IMR-90 (cell line): ENCODE data around the gene ADGRV1. TPM values are rescaled to one million over a fixed set of nuclear protein-coding genes. Genes with fewer than 3 reads are reported as not detected.

Experiments used
- ATAC-seq: fragments of 200-7000 bp; cut with Tn5 transposase; 2 replicates; pipeline ENCODE4 v1.9.1; 2020; ENCODE audit warnings: low read depth, mild to moderate bottlenecking, moderate library complexity
- BruUV-seq: library from RNA; stranded (reverse); fragments of 400-500 nt; replicated peaks from 2 replicates; lab custom pipeline; 2021; lab: Mats Ljungman, UMichigan
- CTCF ChIA-PET: fragments of 300-600 bp; formaldehyde crosslinking; extraction: SDS; loops from one replicate; lab custom pipeline; 2021; ENCODE audit warnings: antibody characterized with exemption; lab: Yijun Ruan, JAX
- POLR2A ChIA-PET: fragments of 300-600 bp; sonication (Branson Sonifier 250); formaldehyde crosslinking; loops from one replicate; lab custom pipeline; 2022; ENCODE audit warnings: antibody characterized with exemption; ENCODE audit not compliant: unreplicated experiment; lab: Charles Lee
- DNase-seq: peaks from one replicate; pipeline ENCODE4 v3.0.0; 2013
- H2AFZ ChIP-seq: replicated peaks from 2 replicates; pipeline ENCODE3; 2013; ENCODE audit warnings: low read length, mild to moderate bottlenecking; ENCODE audit not compliant: poor library complexity
- H2AK5ac ChIP-seq: 2 replicates; pipeline ENCODE4 v1.6.1; 2013; ENCODE audit warnings: low read depth, low read length, inconsistent platforms
- H2AK9ac ChIP-seq: replicated peaks from 2 replicates; pipeline ENCODE3; 2013; ENCODE audit warnings: mild to moderate bottlenecking, low read depth, low read length, moderate library complexity; ENCODE audit not compliant: poor library complexity
- H2BK120ac ChIP-seq: 2 replicates; pipeline ENCODE4 v1.6.1; 2013; ENCODE audit warnings: low read depth, low read length, inconsistent platforms
- H2BK15ac ChIP-seq: 3 replicates; pipeline ENCODE4 v1.6.1; 2013; ENCODE audit warnings: low read depth, low read length, inconsistent platforms
- H2BK20ac ChIP-seq: 2 replicates; pipeline ENCODE4 v1.6.1; 2013; ENCODE audit warnings: low read depth, mild to moderate bottlenecking, inconsistent platforms, low read length, moderate library complexity
- H2BK5ac ChIP-seq: 2 replicates; pipeline ENCODE4 v1.6.1; 2013; ENCODE audit warnings: mild to moderate bottlenecking, low read depth, low read length, inconsistent platforms; ENCODE audit not compliant: poor library complexity, severe bottlenecking
- H3K14ac ChIP-seq: replicated peaks from 2 replicates; pipeline ENCODE4 v1.6.1; 2013; ENCODE audit warnings: low read depth, low read length, inconsistent platforms
- H3K18ac ChIP-seq: 2 replicates; pipeline ENCODE4 v1.6.1; 2013; ENCODE audit warnings: low read depth, low read length, control low read depth
- H3K23ac ChIP-seq: 2 replicates; pipeline ENCODE4 v1.6.1; 2013; ENCODE audit warnings: low read depth, low read length, inconsistent platforms
- H3K27ac ChIP-seq: 2 replicates; pipeline ENCODE4 v1.5.1; 2013; ENCODE audit warnings: mild to moderate bottlenecking, control low read depth, low read length; ENCODE audit not compliant: insufficient read depth
- H3K27me3 ChIP-seq: 2 replicates; pipeline ENCODE4 v1.6.1; 2013; ENCODE audit warnings: low read length; ENCODE audit not compliant: control insufficient read depth, insufficient read depth
- H3K36me3 ChIP-seq: 2 replicates; pipeline ENCODE4 v1.6.1; 2013; ENCODE audit warnings: low read length, mixed read lengths; ENCODE audit not compliant: control insufficient read depth, insufficient read depth
- H3K4ac ChIP-seq: 2 replicates; pipeline ENCODE4 v1.6.1; 2013; ENCODE audit warnings: low read depth, low read length, inconsistent platforms
- H3K4me1 ChIP-seq: 2 replicates; pipeline ENCODE4 v1.6.1; 2013; ENCODE audit warnings: low read length, mixed read lengths; ENCODE audit not compliant: control insufficient read depth, insufficient read depth
- H3K4me2 ChIP-seq: 2 replicates; pipeline ENCODE4 v1.6.1; 2013; ENCODE audit warnings: low read depth, mild to moderate bottlenecking, control low read depth, low read length, moderate library complexity
- H3K4me3 ChIP-seq: 2 replicates; pipeline ENCODE4 v1.5.1; 2013; ENCODE audit warnings: low read depth, mild to moderate bottlenecking, control low read depth, low read length, moderate library complexity; ENCODE audit not compliant: insufficient read depth
- H3K56ac ChIP-seq: 2 replicates; pipeline ENCODE4 v1.6.1; 2013; ENCODE audit warnings: low read length, inconsistent platforms; ENCODE audit not compliant: insufficient read depth; ENCODE audit errors: extremely low read depth
- H3K79me1 ChIP-seq, 2 experiments: 2 replicates each; pipeline ENCODE4 v1.6.1; 2013; ENCODE audit warnings: low read length in 2 of 2, inconsistent platforms in 1 of 2, low read depth in 1 of 2
- H3K9ac ChIP-seq: 2 replicates; pipeline ENCODE4 v1.6.1; 2013; ENCODE audit warnings: low read depth, low read length, control low read depth
- H3K9me1 ChIP-seq: 2 replicates; pipeline ENCODE4 v1.6.1; 2013; ENCODE audit warnings: low read length, inconsistent platforms; ENCODE audit not compliant: insufficient read depth
- H3K9me3 ChIP-seq: 2 replicates; pipeline ENCODE4 v1.6.1; 2013; ENCODE audit warnings: low read length; ENCODE audit not compliant: control insufficient read depth, insufficient read depth
- H4K20me1 ChIP-seq: 2 replicates; pipeline ENCODE4 v1.6.1; 2013; ENCODE audit warnings: low read length, inconsistent platforms; ENCODE audit not compliant: insufficient read depth
- H4K5ac ChIP-seq: 2 replicates; pipeline ENCODE4 v1.6.1; 2013; ENCODE audit warnings: mild to moderate bottlenecking, low read depth, low read length, control low read depth
- H4K8ac ChIP-seq, 2 experiments: 2 replicates each; pipeline ENCODE4 v1.6.1; 2013; ENCODE audit warnings: low read depth in 2 of 2, low read length in 2 of 2, control low read depth in 1 of 2, inconsistent platforms in 1 of 2
- H4K91ac ChIP-seq: 2 replicates; pipeline ENCODE4 v1.6.1; 2013; ENCODE audit warnings: low read depth, low read length, inconsistent platforms; ENCODE audit not compliant: insufficient read depth
- BHLHE40 ChIP-seq: fragments of 150-350 bp; IDR thresholded peaks from 2 replicates; pipeline ENCODE4 v1.6.1; 2016; ENCODE audit warnings: mild to moderate bottlenecking, low read depth, low read length
- CHD1 ChIP-seq: IDR thresholded peaks from 2 replicates; pipeline ENCODE4 v1.6.1; 2012; ENCODE audit warnings: low read depth, low read length, improper control_type of control experiment
- FOS ChIP-seq: fragments of 150-350 bp; IDR thresholded peaks from 2 replicates; pipeline ENCODE4 v1.6.1; 2016; ENCODE audit warnings: low read depth, low read length
- MAFK ChIP-seq: IDR thresholded peaks from 2 replicates; pipeline ENCODE4 v1.6.1; 2012; ENCODE audit warnings: low read depth, low read length, improper control_type of control experiment
- MAZ ChIP-seq: IDR thresholded peaks from 2 replicates; pipeline ENCODE4 v1.6.1; 2012; ENCODE audit warnings: low read depth, mild to moderate bottlenecking, low read length, improper control_type of control experiment, moderate library complexity, borderline replicate concordance
- MXI1 ChIP-seq: IDR thresholded peaks from 2 replicates; pipeline ENCODE4 v1.6.1; 2012; ENCODE audit warnings: low read depth, mild to moderate bottlenecking, low read length, moderate library complexity, borderline replicate concordance
- NFE2L2 ChIP-seq: fragments of 150-350 bp; IDR thresholded peaks from 2 replicates; pipeline ENCODE4 v1.6.1; 2016; ENCODE audit warnings: low read depth, mild to moderate bottlenecking, low read length
- POLR2A ChIP-seq: IDR thresholded peaks from 2 replicates; pipeline ENCODE4 v1.6.1; 2012; ENCODE audit warnings: mild to moderate bottlenecking, low read depth, low read length
- RAD21 ChIP-seq: IDR thresholded peaks from 2 replicates; pipeline ENCODE4 v1.6.1; 2012; ENCODE audit warnings: low read length, improper control_type of control experiment
- RCOR1 ChIP-seq: IDR thresholded peaks from 2 replicates; pipeline ENCODE4 v1.6.1; 2012; ENCODE audit warnings: mild to moderate bottlenecking, low read length, improper control_type of control experiment; ENCODE audit not compliant: insufficient replicate concordance
- RFX5 ChIP-seq: IDR thresholded peaks from 2 replicates; pipeline ENCODE4 v1.8.0; 2012; ENCODE audit warnings: low read depth, mild to moderate bottlenecking, low read length, moderate library complexity
- SMC3 ChIP-seq: fragments of 150-350 bp; IDR thresholded peaks from 2 replicates; pipeline ENCODE4 v1.6.1; 2016; ENCODE audit warnings: low read depth, mild to moderate bottlenecking, antibody characterized with exemption, low read length, moderate library complexity
- WGBS, 2 experiments: methylation state at CpG; one replicate each; pipeline versions ENCODE4 v1.1.5 to v1.1.7; 2013; ENCODE audit warnings: missing lambda C conversion rate in 2 of 2; ENCODE audit not compliant: insufficient read length in 1 of 2; ENCODE audit errors: extremely low coverage in 2 of 2; 5-methylcytosine and 5-hydroxymethylcytosine counted together
- dilution Hi-C: fragments of 300-500 bp; cut with HindIII; formaldehyde crosslinking; loops from one replicate; pipeline ENCODE4 v1.14.3; 2018; ENCODE audit warnings: low sequenced_read_pairs; ENCODE audit not compliant: unreplicated experiment
- in situ Hi-C: fragments of 300-500 bp; cut with MboI; formaldehyde crosslinking; loops from 3 replicates; pipeline ENCODE4 v1.14.3; 2019; ENCODE audit warnings: low sequenced_read_pairs, inconsistent platforms, mixed read lengths
- intact Hi-C: fragments of 100-400 bp; cut with micrococcal nuclease; formaldehyde crosslinking; loops from 2 replicates; pipeline ENCODE4 v1.10.0; 2022
- polyA plus RNA-seq, 3 experiments: library from polyadenylated mRNA; depleted of rRNA; stranded (reverse); fragments of >200 nt; gene quantifications; 2 replicates each; pipeline ENCODE4 v1.2.3, GENCODE V29; 2012; ENCODE audit warnings: low replicate concordance in 1 of 3
- total RNA-seq: library from RNA; depleted of rRNA; stranded (reverse); fragments of >200 nt; gene quantifications from 2 replicates; pipeline ENCODE4 v1.2.3, GENCODE V29; 2012
- TF ChIP-seq, protein P1 (sequence below): fragments of 150-350 bp; IDR thresholded peaks from 2 replicates; pipeline ENCODE4 v1.6.1; 2016; ENCODE audit warnings: low read depth, mild to moderate bottlenecking, low read length, moderate library complexity, borderline replicate concordance
- TF ChIP-seq, protein P2 (sequence below): conservative IDR thresholded peaks from 2 replicates; pipeline ENCODE4 v1.5.1; 2012; ENCODE audit warnings: mild to moderate bottlenecking, low read depth, low read length, improper control_type of control experiment
- TF ChIP-seq, protein P3 (sequence below): fragments of 150-350 bp; IDR thresholded peaks from 2 replicates; pipeline ENCODE4 v1.6.1; 2017; ENCODE audit warnings: mild to moderate bottlenecking, antibody characterized with exemption, low read length, low read depth

ADGRV1 gene
- total and polyA plus RNA-seq, 2 of the 4 experiments (the other 2 are of a cell fraction): under 0.01 TPM; not detected in 1

DNA sequence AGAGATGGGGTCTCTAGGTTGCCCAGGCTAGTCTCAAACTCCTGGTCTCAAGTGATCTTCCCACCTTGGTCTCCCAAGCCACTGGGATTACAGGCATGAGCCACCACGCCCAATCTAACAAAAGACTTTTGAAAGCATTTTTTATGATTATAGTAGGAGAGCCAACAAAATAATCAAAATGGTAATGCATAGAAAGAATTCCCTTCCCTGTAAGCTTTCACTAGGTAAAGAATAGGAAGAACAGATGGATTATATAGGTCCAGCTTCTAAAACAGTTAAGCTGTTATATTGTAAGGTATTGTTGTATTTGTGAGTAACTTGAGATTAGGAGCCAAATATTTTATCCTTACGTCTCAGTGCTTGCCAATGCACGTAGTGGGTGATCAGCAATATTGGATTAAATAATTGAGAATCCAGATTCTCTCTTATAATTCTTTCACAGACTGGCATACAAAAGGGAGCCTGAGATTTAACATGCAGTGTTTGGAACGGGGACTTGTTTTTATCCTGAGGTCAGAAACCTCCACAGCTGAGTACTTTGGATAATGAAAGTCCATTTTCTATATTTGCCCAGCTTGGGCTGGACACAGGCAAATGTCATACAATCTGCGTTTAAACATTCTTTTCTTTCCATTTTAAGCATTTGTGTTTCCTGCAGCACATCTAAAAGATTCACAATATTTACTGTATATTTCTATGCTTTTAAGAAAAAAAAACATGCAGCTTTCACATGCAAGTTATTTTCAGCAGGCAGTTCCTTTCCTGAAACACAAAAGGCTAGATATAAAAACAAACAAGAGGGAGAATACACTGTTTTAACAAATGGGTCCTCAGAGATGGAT, 586.1 kb downstream of the ADGRV1 start:
- Histone ChIP-seq H4K20me1 (no peaks in the 10 kb centered on the region), H2AK5ac (no peak overlapping the region), H3K36me3 (no peaks in the 10 kb centered on the region), H3K18ac (no peak overlapping the region), H2AFZ (no peak overlapping the region), H2BK120ac (no peak overlapping the region), H2BK15ac (no peak overlapping the region), H3K23ac (no peak overlapping the region), H2AK9ac (no peak overlapping the region), H3K9ac (no peak overlapping the region), H4K8ac (no peak overlapping the region), H3K9me3 (no peaks in the 10 kb centered on the region), H2BK5ac (no peak overlapping the region), H3K27me3 (no peaks in the 10 kb centered on the region), H3K4me3 (no peak overlapping the region), H4K91ac (no peak overlapping the region), H3K27ac (no peak overlapping the region), H3K4ac (no peak overlapping the region), H3K14ac (no peak overlapping the region), H3K4me2 (no peak overlapping the region), H3K79me1 (no peaks in the 10 kb centered on the region), H3K56ac (no peak overlapping the region), H3K4me1 (peaks cover 5% of the 10 kb centered on the region), H4K5ac (no peak overlapping the region), H3K9me1 (no peaks in the 10 kb centered on the region), H2BK20ac (no peak overlapping the region)
- intact Hi-C loops: no loop called here
- ATAC-seq (no peak), DNase-seq (no peak)
- ChIA-PET CTCF (interaction anchor here (0.7 kb wide), 1 partner anchor 243 kb away, joined by 4 read pairs; no protein-coding TSS in a partner anchor), POLR2A (no interaction called here)
- no CpG with 5 or more reads among the region's 5 CpGs for WGBS, 2 experiments
- dilution Hi-C loops: no loop called here
- no TSS peak for BruUV-seq
- in situ Hi-C loops: no loop called here
- TF ChIP-seq FOS (no peak), SMC3 (no peak), POLR2A (no peak), RFX5 (no peak), MAZ (no peak), RCOR1 (no peak), MAFK (no peak), CHD1 (no peak), NFE2L2 (no peak), RAD21 (no peak), BHLHE40 (no peak), MXI1 (no peak)
- TF ChIP-seq, protein P1, sequence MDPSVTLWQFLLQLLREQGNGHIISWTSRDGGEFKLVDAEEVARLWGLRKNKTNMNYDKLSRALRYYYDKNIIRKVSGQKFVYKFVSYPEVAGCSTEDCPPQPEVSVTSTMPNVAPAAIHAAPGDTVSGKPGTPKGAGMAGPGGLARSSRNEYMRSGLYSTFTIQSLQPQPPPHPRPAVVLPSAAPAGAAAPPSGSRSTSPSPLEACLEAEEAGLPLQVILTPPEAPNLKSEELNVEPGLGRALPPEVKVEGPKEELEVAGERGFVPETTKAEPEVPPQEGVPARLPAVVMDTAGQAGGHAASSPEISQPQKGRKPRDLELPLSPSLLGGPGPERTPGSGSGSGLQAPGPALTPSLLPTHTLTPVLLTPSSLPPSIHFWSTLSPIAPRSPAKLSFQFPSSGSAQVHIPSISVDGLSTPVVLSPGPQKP: no peak
- TF ChIP-seq, protein P2, sequence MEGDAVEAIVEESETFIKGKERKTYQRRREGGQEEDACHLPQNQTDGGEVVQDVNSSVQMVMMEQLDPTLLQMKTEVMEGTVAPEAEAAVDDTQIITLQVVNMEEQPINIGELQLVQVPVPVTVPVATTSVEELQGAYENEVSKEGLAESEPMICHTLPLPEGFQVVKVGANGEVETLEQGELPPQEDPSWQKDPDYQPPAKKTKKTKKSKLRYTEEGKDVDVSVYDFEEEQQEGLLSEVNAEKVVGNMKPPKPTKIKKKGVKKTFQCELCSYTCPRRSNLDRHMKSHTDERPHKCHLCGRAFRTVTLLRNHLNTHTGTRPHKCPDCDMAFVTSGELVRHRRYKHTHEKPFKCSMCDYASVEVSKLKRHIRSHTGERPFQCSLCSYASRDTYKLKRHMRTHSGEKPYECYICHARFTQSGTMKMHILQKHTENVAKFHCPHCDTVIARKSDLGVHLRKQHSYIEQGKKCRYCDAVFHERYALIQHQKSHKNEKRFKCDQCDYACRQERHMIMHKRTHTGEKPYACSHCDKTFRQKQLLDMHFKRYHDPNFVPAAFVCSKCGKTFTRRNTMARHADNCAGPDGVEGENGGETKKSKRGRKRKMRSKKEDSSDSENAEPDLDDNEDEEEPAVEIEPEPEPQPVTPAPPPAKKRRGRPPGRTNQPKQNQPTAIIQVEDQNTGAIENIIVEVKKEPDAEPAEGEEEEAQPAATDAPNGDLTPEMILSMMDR: no peak
- TF ChIP-seq, protein P3, sequence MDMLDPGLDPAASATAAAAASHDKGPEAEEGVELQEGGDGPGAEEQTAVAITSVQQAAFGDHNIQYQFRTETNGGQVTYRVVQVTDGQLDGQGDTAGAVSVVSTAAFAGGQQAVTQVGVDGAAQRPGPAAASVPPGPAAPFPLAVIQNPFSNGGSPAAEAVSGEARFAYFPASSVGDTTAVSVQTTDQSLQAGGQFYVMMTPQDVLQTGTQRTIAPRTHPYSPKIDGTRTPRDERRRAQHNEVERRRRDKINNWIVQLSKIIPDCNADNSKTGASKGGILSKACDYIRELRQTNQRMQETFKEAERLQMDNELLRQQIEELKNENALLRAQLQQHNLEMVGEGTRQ: no peak
